Stimulated activated effector memory CD8-positive, alpha-beta T cell treated with anti-CD3 and anti-CD28 coated beads, Interleukin-12 subunit alpha, Interleukin-12 subunit beta, amount 100 ng/mL, for 72 hours (primary cell): ENCODE results near the gene KCNC3.

ENCODE experiments used
- ATAC-seq: fragments of 150-1000 bp; cut with Tn5 transposase; 2 replicates; pipeline ENCODE4 v1.10.0; 2021
- DNase-seq, 2 donors: peaks; one replicate each; pipeline ENCODE4 v3.0.0; 2021 to 2022; ENCODE audit warnings: low spot score in 2 of 2
- H3K27ac Mint-ChIP-seq: one replicate; pipeline ENCODE4 v1.8.0; 2022; ENCODE audit warnings: mild to moderate bottlenecking, mixed read lengths
- H3K36me3 Mint-ChIP-seq: one replicate; pipeline ENCODE4 v1.8.0; 2022; ENCODE audit warnings: mild to moderate bottlenecking, mixed read lengths
- H3K4me1 Mint-ChIP-seq: one replicate; pipeline ENCODE4 v1.8.0; 2022; ENCODE audit warnings: mixed read lengths
- H3K4me3 Mint-ChIP-seq: one replicate; pipeline ENCODE4 v1.8.0; 2022; ENCODE audit warnings: mild to moderate bottlenecking, mixed read lengths
- H3K9me3 Mint-ChIP-seq: one replicate; pipeline ENCODE4 v1.8.0; 2022; ENCODE audit warnings: mixed read lengths

The KCNC3 gene

GRCh38 chr19:50329146-50329925, at the start of gene KCNC3:
KCNC3 (minus strand) TSS chr19:50329377; CDS start chr19:50329082, 295 bp downstream.
- Mint-ChIP-seq H3K36me3 (peaks cover 60% of the 10 kb centered on the region), H3K4me1 (peaks cover 86% of the 10 kb centered on the region), H3K4me3 (peak within 1 kb of the TSS; percentile 83), H3K9me3 (peaks cover 5% of the 10 kb centered on the region), H3K27ac (peak within 1 kb of the TSS; percentile 55)
- DNase-seq (peak; percentile 62 to 94), ATAC-seq (peak; percentile 69)

DNA sequence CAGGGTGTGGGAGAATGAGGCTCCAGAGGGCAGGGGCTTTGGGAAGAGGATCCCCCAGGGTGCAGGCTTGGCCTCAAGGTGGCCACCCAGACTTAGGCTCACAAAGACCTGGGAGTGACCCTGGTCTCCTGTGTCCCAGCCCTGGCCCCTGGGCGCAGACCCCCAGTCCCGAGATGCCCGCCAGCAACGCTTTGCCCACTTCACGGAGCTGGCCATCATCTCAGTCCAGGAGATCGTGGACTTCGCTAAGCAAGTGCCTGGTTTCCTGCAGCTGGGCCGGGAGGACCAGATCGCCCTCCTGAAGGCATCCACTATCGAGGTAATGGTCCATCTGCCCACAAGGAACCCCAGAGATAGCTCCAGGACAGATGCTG, 49.7 kb upstream of the KCNC3 start:
- peaks cover 71% of the 10 kb centered on the region for H3K36me3 Mint-ChIP-seq
- no peak overlapping the region for H3K27ac Mint-ChIP-seq
- H3K4me1 Mint-ChIP-seq = peaks cover 55% of the 10 kb centered on the region

GRCh38 chr19:50378169-50378862, 49.1 kb upstream of the KCNC3 start:
- H3K27ac Mint-ChIP-seq = no peak overlapping the region
- peaks cover 68% of the 10 kb centered on the region for H3K36me3 Mint-ChIP-seq
- peaks cover 50% of the 10 kb centered on the region for H3K4me1 Mint-ChIP-seq

More for the DNA sequence above, 49.7 kb upstream of the KCNC3 start:
- Mint-ChIP-seq H3K9me3 (no peaks in the 10 kb centered on the region), H3K4me3 (no peak overlapping the region)
- DNase-seq (no peak), ATAC-seq (no peak)

GRCh38 chr19:50377517-50377916, 48.3 kb upstream of the KCNC3 start:
- peaks cover 63% of the 10 kb centered on the region for H3K36me3 Mint-ChIP-seq
- no peak for DNase-seq
- H3K4me1 Mint-ChIP-seq = peaks cover 46% of the 10 kb centered on the region
- H3K4me3 Mint-ChIP-seq = peak overlapping the region; percentile 93
- ATAC-seq = no peak
- peak overlapping the region; percentile 98 for H3K27ac Mint-ChIP-seq
- H3K9me3 Mint-ChIP-seq = no peaks in the 10 kb centered on the region

More at GRCh38 chr19:50378169-50378862, 49.1 kb upstream of the KCNC3 start:
- no peak for DNase-seq
- ATAC-seq = no peak
- no peaks in the 10 kb centered on the region for H3K9me3 Mint-ChIP-seq
- H3K4me3 Mint-ChIP-seq = peak overlapping the region; percentile 93

DNA sequence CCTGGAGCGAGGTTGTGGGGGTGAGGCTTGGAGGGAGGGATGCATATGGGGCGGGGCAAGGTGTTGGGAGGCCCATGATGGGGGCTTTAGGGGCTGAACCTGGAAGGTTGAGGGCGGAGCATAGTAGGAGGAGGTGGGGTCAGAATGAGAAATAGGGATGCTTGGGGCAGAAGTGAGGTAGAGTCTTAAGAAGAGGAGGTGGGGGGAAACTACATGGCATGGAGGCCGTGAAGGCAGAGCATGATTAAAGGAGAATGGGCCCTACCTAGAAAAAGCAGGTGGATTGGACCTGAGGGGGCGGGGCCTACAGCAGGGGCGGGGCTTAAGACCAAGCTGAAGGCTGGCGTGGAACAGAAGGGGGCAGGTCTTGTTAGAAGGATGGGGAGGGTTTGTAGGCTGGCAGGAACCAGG, 47.9 kb upstream of the KCNC3 start:
- DNase-seq (no peak), ATAC-seq (peak; percentile 4)
- Mint-ChIP-seq H3K9me3 (no peaks in the 10 kb centered on the region), H3K27ac (peak overlapping the region; percentile 98), H3K36me3 (peaks cover 62% of the 10 kb centered on the region), H3K4me1 (peaks cover 46% of the 10 kb centered on the region), H3K4me3 (peak overlapping the region; percentile 93)

GRCh38 chr19:50376166-50377050, 47.2 kb upstream of the KCNC3 start, which contains the start of gene NR1H2:
NR1H2 (plus strand) TSS chr19:50376457; CDS start chr19:50377606, 1,149 bp downstream.
- DNase-seq (peak; percentile 85 to 94), ATAC-seq (peak; percentile 96)
- Mint-ChIP-seq H3K9me3 (no peaks in the 10 kb centered on the region), H3K4me1 (peaks cover 44% of the 10 kb centered on the region), H3K4me3 (peak within 1 kb of the TSS; percentile 93), H3K27ac (peak within 1 kb of the TSS; percentile 98), H3K36me3 (peaks cover 56% of the 10 kb centered on the region)

DNA sequence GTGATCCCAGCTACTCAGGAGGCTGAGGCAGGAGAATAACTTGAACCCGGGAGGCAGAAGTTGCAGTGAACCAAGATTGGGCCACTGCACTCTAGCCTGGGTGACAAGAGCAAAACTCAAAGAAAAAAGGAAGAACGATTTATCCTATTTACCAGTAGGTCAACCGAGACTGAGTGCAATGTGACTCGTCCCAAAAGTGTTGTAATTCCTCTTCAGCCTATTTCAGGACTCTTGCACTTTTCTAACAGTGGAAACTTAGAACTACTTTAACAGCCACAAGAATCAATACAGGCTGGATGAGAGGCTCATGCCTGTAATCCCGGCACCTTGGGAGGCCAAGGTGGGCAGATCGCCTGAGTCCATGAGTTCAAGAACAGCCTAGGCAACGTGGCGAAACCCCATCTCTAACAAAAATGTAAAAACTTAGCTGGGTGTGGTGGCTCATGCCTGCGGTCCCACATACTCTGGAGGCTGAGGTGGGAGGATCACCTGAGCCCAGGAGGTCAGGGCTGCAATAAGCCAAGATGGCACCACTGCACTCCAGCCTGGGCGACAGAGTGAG, 42.8 kb upstream of the KCNC3 start:
- ATAC-seq = no peak
- peaks cover 29% of the 10 kb centered on the region for H3K4me1 Mint-ChIP-seq
- DNase-seq = no peak
- H3K36me3 Mint-ChIP-seq = peaks cover 18% of the 10 kb centered on the region
- H3K27ac Mint-ChIP-seq = no peak overlapping the region
- H3K9me3 Mint-ChIP-seq = no peaks in the 10 kb centered on the region
- no peak overlapping the region for H3K4me3 Mint-ChIP-seq

DNA sequence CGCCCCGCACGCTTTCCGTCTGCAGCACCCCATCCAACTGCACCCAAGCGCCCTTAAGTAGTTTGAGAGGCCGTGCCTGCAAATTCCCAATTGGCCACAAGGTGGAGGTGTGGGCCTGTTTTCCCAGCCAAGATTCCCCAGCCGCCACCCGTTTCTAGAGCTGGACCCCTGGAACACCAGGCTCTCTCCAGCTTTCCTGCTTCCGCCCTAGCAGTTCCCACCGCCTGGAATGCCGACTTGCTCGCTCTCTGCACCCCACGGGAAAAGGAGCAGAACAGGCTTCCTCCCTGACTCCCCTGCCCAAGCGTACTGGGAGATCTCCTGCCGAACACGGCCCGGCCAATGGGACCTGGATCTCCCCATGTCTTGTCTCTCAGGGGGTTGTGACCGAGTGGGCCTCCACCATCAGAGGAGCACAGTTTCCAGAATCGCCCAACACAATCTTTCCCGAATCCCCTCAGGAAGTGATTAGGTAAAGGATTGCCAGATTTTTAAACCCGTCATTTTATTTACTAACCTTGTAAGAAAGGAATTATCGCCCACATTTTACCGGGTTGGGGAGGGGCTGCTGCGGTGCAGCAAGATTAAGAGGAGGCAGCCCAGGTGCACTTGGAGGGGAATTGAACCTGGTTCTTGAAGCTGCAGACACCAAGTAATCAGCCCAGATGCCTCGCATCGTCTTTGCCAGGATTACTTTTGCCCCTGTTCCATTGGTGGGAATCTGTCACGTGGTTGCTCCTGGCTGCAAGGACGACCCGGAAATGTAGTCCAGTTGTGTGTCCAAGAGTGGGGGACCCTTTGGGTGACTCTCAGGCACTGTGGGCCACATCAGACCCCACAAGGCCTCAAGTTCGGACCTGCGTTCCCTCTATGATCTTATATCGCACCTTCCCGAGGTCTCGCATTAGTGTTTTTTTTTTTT, 39.7 kb upstream of the KCNC3 start:
- Mint-ChIP-seq H3K36me3 (peaks cover 15% of the 10 kb centered on the region), H3K4me1 (peaks cover 35% of the 10 kb centered on the region), H3K4me3 (peak overlapping the region; percentile 80), H3K27ac (peak overlapping the region; percentile 73), H3K9me3 (no peaks in the 10 kb centered on the region)
- DNase-seq = peak; percentile 73 to 91
- peak; percentile 60 for ATAC-seq

- Mint-ChIP-seq H3K4me3 (peak within 1 kb of the TSS; percentile 69), H3K9me3 (peaks cover 2% of the 10 kb centered on the region), H3K27ac (peak within 1 kb of the TSS; percentile 94), H3K36me3 (peaks cover 40% of the 10 kb centered on the region), H3K4me1 (peaks cover 67% of the 10 kb centered on the region)
- ATAC-seq (no peak), DNase-seq (peak in 1 of 2 donors; percentile 68)
These were observed 36.5 kb upstream of the KCNC3 start, which contains the start of gene NAPSA for GRCh38 chr19:50365434-50366306. NAPSA (minus strand) TSS chr19:50365639; CDS start chr19:50365621, 18 bp downstream.

GRCh38 chr19:50362656-50363424, 33.7 kb upstream of the KCNC3 start:
- peak overlapping the region; percentile 69 for H3K4me3 Mint-ChIP-seq
- ATAC-seq (peak; percentile 78), DNase-seq (peak in 1 of 2 donors; percentile 84)
- H3K27ac Mint-ChIP-seq = peak overlapping the region; percentile 94
- peaks cover 69% of the 10 kb centered on the region for H3K36me3 Mint-ChIP-seq
- peaks cover 2% of the 10 kb centered on the region for H3K9me3 Mint-ChIP-seq
- peaks cover 80% of the 10 kb centered on the region for H3K4me1 Mint-ChIP-seq

- H3K4me1 Mint-ChIP-seq = peaks cover 81% of the 10 kb centered on the region
- H3K36me3 Mint-ChIP-seq = peaks cover 69% of the 10 kb centered on the region
- DNase-seq (peak in 1 of 2 donors; percentile 64), ATAC-seq (no peak)
- H3K27ac Mint-ChIP-seq = peak overlapping the region; percentile 94
- H3K9me3 Mint-ChIP-seq = peaks cover 2% of the 10 kb centered on the region
- H3K4me3 Mint-ChIP-seq = peak overlapping the region; percentile 69
These were observed 32.8 kb upstream of the KCNC3 start for GRCh38 chr19:50362030-50362412.

GRCh38 chr19:50361290-50362029, 32.3 kb upstream of the KCNC3 start:
- Mint-ChIP-seq H3K9me3 (peaks cover 2% of the 10 kb centered on the region), H3K4me1 (peaks cover 84% of the 10 kb centered on the region), H3K27ac (peak overlapping the region; percentile 94), H3K4me3 (peak overlapping the region; percentile 69), H3K36me3 (peaks cover 69% of the 10 kb centered on the region)
- ATAC-seq (no peak), DNase-seq (peak in 1 of 2 donors; percentile 75)
